ENCODE results near the gene DEFB108B.
"Not testable (repeated sequence)": the region's sequence is repeated elsewhere in the genome, so short reads cannot be mapped to it uniquely, and the experiment has no call there.

The DEFB108B gene

GRCh38 chr11:71800335-71800953, 32.6 kb upstream of the DEFB108B start:
- peak; percentile 72 for DNase-seq (ENCODE audit: low spot score)
- TF ChIP-seq CTCF (IDR thresholded peaks at IDR 0.05; ENCODE audit: extremely low read depth, missing control alignments), result peak; percentile 98

- not testable (repeated sequence) for DNase-seq (ENCODE audit: low spot score)
These were observed 32.0 kb upstream of the DEFB108B start for GRCh38 chr11:71801026-71801425.

- DNase-seq (ENCODE audit: low spot score), result not testable (repeated sequence)
These were observed 30.1 kb upstream of the DEFB108B start for GRCh38 chr11:71802874-71803273.

GRCh38 chr11:71804158-71804947, 28.6 kb upstream of the DEFB108B start:
- not testable (repeated sequence) for DNase-seq (ENCODE audit: low spot score)

GRCh38 chr11:71812529-71812928, 20.5 kb upstream of the DEFB108B start:
- not testable (repeated sequence) for DNase-seq (ENCODE audit: low spot score)

- DNase-seq (ENCODE audit: low spot score), result peak; percentile 83
- TF ChIP-seq CTCF (IDR thresholded peaks at IDR 0.05; ENCODE audit: extremely low read depth, missing control alignments), result peak; percentile 60
These were observed 19.3 kb upstream of the DEFB108B start for GRCh38 chr11:71813481-71814355.

- DNase-seq (ENCODE audit: low spot score), result not testable (repeated sequence)
These were observed 11.5 kb upstream of the DEFB108B start for GRCh38 chr11:71821539-71821938.

- DNase-seq (ENCODE audit: low spot score), result not testable (repeated sequence)
These were observed 3.8 kb upstream of the DEFB108B start for GRCh38 chr11:71829247-71829646.

- not testable (repeated sequence) for DNase-seq (ENCODE audit: low spot score)
These were observed 3.3 kb upstream of the DEFB108B start for GRCh38 chr11:71829686-71830085.

GRCh38 chr11:71842720-71843119, 9.7 kb downstream of the DEFB108B start:
- DNase-seq (ENCODE audit: low spot score), result not testable (repeated sequence)

- DNase-seq (ENCODE audit: low spot score), result not testable (repeated sequence)
These were observed 10.4 kb downstream of the DEFB108B start for GRCh38 chr11:71843355-71843754.

GRCh38 chr11:71843858-71844257, 10.9 kb downstream of the DEFB108B start:
- DNase-seq (ENCODE audit: low spot score), result no peak
- no peak for TF ChIP-seq CTCF (IDR thresholded peaks at IDR 0.05; ENCODE audit: extremely low read depth, missing control alignments)

GRCh38 chr11:71853895-71854294, 20.9 kb downstream of the DEFB108B start:
- not testable (repeated sequence) for DNase-seq (ENCODE audit: low spot score)

GRCh38 chr11:71855880-71856279, 22.9 kb downstream of the DEFB108B start:
- not testable (repeated sequence) for DNase-seq (ENCODE audit: low spot score)

GRCh38 chr11:71860835-71861234, 27.8 kb downstream of the DEFB108B start:
- DNase-seq (ENCODE audit: low spot score), result not testable (repeated sequence)
